Right lobe of liver (tissue), 4 donors: ENCODE data around the gene LEMD1.

Source experiments
- POLR2A ChIP-seq: fragments of 450-650 bp; IDR thresholded peaks from one replicate; pipeline ENCODE4 v1.6.1; 2017; ENCODE audit warnings: antibody characterized with exemption, mild to moderate bottlenecking
- TF ChIP-seq, protein P1 (sequence below), 4 donors: fragments of 200-600 bp in 3 of 4; fragments of 450-650 bp in 1 of 4; IDR thresholded peaks; one replicate each; pipeline versions ENCODE4 v1.5.1 to v1.8.0; 2016 to 2022; ENCODE audit warnings: antibody characterized with exemption in 4 of 4, mild to moderate bottlenecking in 2 of 4
- donor health status: DM: no; HTN: no; CAD: no.
- donor health status: DM: no; HTN: no; CAD: no.
- donor health status: DM: no; HTN: yes; CAD: no.

DNA sequence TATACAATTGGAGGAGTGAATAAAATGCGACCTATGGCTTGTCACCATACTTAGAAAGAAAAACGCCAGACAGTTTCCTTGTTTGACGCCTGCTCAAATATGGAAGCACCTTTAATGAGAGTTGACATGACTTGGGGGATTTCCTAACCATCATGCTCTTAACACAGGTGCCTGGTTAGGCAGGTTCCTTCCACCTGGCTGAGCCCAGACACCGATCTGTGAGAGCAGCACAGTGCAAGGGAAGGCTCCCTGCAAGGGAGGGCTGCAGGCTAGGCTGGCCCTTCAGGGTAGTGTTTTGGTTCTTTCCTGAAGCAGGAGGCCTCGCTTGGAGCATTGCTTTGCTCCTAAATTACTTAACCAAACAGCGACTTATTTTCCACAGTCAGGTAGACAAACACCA, 40.6 kb downstream of the LEMD1 start:
- TF ChIP-seq, protein P1, sequence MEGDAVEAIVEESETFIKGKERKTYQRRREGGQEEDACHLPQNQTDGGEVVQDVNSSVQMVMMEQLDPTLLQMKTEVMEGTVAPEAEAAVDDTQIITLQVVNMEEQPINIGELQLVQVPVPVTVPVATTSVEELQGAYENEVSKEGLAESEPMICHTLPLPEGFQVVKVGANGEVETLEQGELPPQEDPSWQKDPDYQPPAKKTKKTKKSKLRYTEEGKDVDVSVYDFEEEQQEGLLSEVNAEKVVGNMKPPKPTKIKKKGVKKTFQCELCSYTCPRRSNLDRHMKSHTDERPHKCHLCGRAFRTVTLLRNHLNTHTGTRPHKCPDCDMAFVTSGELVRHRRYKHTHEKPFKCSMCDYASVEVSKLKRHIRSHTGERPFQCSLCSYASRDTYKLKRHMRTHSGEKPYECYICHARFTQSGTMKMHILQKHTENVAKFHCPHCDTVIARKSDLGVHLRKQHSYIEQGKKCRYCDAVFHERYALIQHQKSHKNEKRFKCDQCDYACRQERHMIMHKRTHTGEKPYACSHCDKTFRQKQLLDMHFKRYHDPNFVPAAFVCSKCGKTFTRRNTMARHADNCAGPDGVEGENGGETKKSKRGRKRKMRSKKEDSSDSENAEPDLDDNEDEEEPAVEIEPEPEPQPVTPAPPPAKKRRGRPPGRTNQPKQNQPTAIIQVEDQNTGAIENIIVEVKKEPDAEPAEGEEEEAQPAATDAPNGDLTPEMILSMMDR (IDR thresholded peaks at IDR 0.05) = no peak
- TF ChIP-seq POLR2A = no peak
